GM04504 (cell line): ENCODE data around the gene TUBAL3.
"Not testable (repeated sequence)": the region's sequence is repeated elsewhere in the genome, so short reads cannot be mapped to it uniquely, and the experiment has no call there.

Experiments
- DNase-seq: peaks from one replicate; pipeline ENCODE4 v3.0.0-alpha.2; 2012; ENCODE audit warnings: low read depth

Gene TUBAL3

DNA sequence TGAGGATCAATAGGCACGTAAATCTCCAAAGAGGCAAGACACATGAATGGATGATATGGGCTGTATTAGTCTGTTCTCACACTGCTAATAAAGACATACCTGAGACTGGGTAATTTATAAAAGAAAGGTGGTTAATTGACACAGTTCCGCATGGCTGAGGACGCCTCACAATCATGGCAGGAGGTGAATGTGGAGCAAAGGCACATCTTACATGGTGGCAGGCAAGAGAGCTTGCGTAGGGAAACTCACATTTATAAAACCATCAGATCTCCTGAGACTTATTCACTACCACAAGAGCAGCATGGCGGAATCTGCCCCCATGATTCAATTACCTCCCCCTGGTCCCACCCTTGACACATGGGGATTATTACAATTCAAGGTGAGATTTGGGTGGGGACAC, 25.4 kb downstream of the TUBAL3 start:
- DNase-seq, result not testable (repeated sequence)

GRCh38 chr10:5376450-5376849, 28.2 kb downstream of the TUBAL3 start:
- no peak for DNase-seq

DNA sequence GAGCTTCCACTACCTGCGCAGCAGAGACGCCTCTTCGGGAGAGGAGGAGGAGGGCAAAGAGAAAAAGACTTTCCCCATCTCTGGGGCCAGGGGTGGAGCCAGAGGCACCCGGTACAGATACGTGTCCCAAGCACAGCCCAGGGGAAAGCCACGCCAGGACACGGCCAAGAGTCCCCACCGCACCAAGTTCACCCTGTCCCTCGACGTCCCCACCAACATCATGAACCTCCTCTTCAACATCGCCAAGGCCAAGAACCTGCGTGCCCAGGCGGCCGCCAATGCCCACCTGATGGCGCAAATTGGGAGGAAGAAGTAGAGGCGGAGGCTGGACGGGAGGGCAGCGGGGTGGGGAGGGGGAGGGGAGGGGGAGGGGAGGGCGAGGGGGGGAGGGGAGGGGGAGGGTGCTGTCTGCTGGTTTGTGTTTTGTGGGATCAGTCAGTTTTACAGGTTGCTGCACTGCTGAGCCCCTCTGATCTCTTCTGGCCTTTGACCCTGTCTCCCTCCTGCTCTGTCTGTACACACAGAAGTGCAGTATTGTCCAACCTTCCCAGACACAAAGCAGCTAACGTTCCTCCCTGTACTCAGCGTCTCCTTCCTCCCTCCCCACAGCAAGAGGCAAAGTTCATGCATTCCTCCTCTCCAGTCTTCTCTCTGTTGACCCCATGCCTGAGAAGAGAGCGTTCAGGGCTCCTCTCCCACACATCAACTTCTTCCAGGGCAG, 30.6 kb downstream of the TUBAL3 start:
- no peak for DNase-seq

GRCh38 chr10:5373307-5373706, 31.3 kb downstream of the TUBAL3 start:
- no peak for DNase-seq

DNA sequence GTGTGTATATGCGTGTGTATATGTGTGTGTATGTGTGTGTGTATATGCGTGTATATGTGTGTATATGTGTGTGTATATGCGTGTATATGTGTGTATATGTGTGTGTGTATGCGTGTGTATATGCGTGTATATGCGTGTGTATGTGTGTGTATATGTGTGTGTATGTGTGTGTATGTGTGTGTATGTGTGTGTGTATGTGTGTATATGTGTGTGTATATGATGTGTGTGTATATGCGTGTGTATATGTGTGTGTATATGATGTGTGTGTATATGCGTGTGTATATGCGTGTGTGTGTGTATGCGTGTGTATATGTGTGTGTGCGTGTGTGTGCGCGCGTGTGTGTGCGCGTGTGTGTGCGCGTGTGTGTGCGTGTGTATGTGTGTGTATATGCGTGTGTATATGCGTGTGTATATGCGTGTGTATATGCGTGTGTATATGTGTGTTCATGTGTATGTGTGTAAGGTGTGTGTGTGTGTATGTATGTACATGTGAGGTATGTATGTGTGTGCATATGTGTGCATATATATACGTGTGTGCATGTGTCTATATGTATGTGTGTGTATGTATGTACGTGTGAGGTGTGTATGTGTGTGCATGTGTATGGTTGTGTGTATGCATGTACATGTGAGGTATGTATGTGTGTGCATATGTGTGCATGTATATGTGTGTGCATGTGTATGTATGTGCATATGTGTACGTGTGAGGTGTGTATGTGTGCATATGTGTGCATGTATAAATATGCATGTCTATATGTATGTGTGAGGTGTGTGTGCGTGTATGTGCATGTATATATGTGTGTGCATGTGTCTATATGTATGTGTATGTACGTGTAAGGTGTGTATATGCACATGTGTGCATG, 33.9 kb downstream of the TUBAL3 start:
- no peak for DNase-seq

GRCh38 chr10:5369362-5370158, 35.1 kb downstream of the TUBAL3 start:
- DNase-seq, result no peak

DNA sequence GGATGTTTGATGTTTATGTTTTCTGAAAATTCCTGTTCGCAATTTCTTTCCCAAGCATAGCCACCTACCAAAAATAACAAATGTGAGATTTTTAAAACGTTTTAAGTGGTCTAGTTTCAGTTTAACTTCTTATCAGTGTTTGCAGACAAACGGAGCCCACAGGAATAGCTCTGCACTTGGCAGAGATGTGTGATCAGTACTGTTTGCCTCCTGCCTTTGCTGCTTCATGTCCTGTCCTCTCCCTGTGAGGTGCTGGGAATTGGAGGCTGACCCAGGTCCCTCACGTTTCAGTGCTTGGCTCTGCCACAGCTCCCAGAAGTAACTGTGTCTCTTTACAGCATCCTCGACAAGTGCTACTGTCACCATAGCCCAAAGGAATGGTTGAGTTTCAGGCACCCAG, 38.7 kb downstream of the TUBAL3 start:
- no peak for DNase-seq

DNA sequence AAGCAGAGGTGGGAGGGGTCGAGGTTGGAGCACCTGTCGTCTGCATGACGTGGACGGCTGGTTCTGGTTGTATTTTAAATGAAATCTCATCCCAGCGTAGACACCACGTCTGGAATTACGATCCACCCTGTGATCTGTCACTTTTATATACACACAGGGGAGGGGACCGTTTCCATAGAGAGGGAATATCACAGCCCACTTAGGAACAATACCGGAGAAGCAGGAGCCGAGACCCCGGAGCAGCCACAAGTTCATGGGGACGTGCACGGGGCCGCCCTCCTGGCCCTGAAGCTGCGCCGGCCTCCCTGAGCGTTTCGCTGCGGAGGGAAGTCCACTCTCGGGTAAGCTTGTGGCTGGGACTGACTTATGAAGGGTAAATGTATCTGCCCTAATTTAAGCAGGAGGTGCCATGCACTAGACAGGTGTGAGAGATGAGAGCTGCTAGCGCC, 39.7 kb downstream of the TUBAL3 start, which contains the start of gene UCN3:
UCN3 (plus strand) TSS at position 77 of the 449 bp plus-strand sequence. CDS start 8,755 bp downstream, outside the sequence.
- no peak for DNase-seq

GRCh38 chr10:5364374-5364773, 40.3 kb downstream of the TUBAL3 start:
- no peak for DNase-seq

GRCh38 chr10:5362873-5363272, 41.8 kb downstream of the TUBAL3 start:
- no peak for DNase-seq

GRCh38 chr10:5361966-5362365, 42.7 kb downstream of the TUBAL3 start:
- DNase-seq, result no peak

DNA sequence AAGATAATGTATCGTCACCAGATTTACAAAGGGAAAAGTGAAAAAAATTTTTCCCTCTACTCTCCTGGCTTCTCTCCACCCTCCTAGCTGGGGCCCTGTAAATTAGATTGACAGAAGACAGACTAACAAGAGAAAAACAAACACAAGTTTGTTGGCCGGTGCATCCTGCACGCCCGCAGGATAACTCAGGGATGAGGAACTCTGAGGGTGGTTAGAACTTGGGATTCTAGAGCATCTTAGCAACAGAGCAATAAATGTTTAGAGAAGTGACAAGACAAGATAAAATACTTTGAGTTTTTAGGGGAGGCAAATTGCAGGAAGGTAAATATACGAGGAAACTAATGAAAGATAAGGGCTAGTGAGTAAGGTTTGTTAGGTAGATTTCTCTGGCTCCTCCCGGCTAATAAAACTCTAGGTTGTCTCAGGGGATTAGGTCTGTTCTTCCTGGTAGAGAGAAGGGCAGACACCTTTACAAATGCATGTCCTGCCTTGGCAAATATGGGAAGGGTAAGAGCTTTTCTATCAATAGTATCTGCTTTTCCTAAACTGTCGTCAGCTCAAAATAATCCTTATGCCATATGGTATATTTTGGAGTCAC, 44.2 kb downstream of the TUBAL3 start:
- no peak for DNase-seq

- DNase-seq, result no peak
Observed at GRCh38 chr10:5356302-5356763, 48.3 kb downstream of the TUBAL3 start.

- DNase-seq, result no peak
Observed at GRCh38 chr10:5355594-5356301, 48.9 kb downstream of the TUBAL3 start.

DNA sequence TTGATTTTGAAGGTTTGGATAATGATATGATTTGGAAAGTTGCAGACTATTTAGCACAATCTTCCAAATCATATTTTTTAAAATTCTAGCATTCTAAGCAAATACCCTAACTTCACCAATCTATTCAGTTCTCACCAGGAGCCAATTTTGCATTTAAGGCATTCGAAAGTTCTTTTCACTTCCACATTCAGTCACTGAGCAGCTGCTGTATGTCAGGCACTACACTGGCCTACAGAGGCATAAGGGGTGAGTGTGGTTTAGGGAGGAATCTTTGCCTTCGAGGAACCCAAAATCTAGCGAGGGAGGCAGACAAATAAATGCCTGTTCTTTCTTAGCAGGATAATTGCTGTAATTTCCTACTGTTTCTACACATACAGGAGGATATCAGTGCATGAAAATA, 50.6 kb downstream of the TUBAL3 start:
- DNase-seq, result no peak

DNA sequence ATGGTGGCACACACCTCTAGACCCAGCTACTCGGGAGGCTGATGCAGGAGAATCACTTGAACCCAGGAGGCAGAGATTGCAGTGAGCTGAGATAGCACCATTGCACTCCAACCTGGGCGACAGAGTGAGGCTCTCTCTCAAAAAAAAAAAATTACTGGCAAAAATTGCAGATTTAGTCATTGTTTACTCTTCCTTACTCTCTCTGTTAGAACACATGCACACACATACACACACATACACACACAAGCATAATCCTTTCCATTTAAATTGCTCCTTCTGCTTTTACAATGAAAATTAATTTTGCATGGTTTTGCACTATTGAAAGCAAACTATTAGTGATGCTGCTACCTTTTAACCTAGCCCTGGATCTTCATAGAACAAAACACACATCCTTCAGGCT, 55.3 kb downstream of the TUBAL3 start:
- no peak for DNase-seq

DNA sequence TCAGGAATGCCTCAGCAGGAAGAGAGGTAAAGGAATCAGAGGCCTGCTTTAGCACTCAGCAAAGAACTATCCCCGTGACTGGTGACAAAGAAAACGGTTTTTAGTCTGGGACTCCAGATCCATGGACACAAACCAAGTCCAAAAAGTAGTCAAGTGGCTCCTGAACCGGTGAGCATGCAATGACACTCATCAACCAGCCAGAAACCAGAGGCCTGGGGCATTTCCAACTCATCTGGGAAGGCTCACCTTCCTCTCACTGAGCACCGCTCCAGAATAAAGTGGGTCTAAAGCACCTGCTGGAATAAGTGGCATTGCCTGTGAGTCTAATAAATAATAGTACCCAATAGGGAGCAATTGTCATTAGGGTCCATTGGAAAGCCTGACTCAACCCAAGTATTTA, 57.7 kb downstream of the TUBAL3 start:
- no peak for DNase-seq

DNA sequence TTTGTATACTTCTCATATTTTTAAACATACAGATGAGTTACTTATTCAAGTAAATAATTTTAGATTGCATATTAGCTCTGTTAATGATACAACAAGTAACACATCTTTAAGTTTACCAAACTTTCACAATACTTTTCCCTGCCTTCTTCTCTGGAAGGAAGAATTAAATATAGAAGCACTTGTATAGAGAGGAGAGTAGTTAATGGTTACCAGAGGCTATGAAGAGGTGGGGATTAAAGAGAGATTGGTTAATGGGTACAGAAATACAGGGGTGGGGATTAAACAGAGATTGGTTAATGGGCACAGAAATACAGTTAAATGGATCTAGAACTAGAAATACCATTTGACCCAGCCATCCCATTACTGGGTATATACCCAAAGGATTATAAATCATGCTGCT, 59.9 kb downstream of the TUBAL3 start:
- DNase-seq, result no peak

- DNase-seq, result no peak
Observed at GRCh38 chr10:5343979-5344378, 60.6 kb downstream of the TUBAL3 start.

- no peak for DNase-seq
Observed at GRCh38 chr10:5343561-5343960, 61.1 kb downstream of the TUBAL3 start.
